HepG2 (cell line): Measurements from ENCODE around the gene YPEL3. TPM values are rescaled to one million over a fixed set of nuclear protein-coding genes. Genes with fewer than 3 reads are reported as not detected.

Experiments used
- EP300 ChIP-seq, 3 experiments: sonication (generic) in 1 of 3; formaldehyde crosslinking in 1 of 3; IDR thresholded peaks; 2 replicates each; pipeline versions ENCODE4 v1.5.1 to v1.6.1; 2011 to 2020; ENCODE audit warnings: low read depth in 2 of 3, low read length in 2 of 3, borderline replicate concordance in 1 of 3, improper control_type of control experiment in 1 of 3, mild to moderate bottlenecking in 1 of 3, missing genetic modification reagents in 1 of 3, moderate library complexity in 1 of 3
- GMEB1 ChIP-seq: sonication (generic); formaldehyde crosslinking; IDR thresholded peaks from 2 replicates; pipeline ENCODE4 v1.5.1; 2020; ENCODE audit warnings: missing genetic modification reagents, mild to moderate bottlenecking, borderline replicate concordance
- HIVEP1 ChIP-seq: sonication (generic); formaldehyde crosslinking; IDR thresholded peaks from 2 replicates; pipeline ENCODE4 v1.4.0; 2020; ENCODE audit warnings: mild to moderate bottlenecking, missing genetic modification reagents
- HOXA7 ChIP-seq: sonication (generic); formaldehyde crosslinking; IDR thresholded peaks from 2 replicates; pipeline ENCODE4 v1.8.1; 2022; ENCODE audit warnings: mild to moderate bottlenecking, missing genetic modification reagents, moderate library complexity
- IRF1 ChIP-seq: sonication (generic); formaldehyde crosslinking; IDR thresholded peaks from 2 replicates; pipeline ENCODE4 v1.4.0; 2020; ENCODE audit warnings: low read depth, mild to moderate bottlenecking, missing genetic modification reagents
- IRF2 ChIP-seq: IDR thresholded peaks from 2 replicates; pipeline ENCODE4 v1.6.1; 2018; ENCODE audit warnings: missing genetic modification reagents, missing compliant biosample characterization
- KLF12 ChIP-seq: sonication (generic); formaldehyde crosslinking; IDR thresholded peaks from 2 replicates; pipeline ENCODE4 v1.4.0; 2020; ENCODE audit warnings: missing genetic modification reagents, borderline replicate concordance
- MAZ ChIP-seq, 2 experiments: sonication (generic) in 1 of 2; formaldehyde crosslinking in 1 of 2; IDR thresholded peaks; 2 replicates each; pipeline versions ENCODE4 v1.5.0 to v1.6.1; 2012 to 2020; ENCODE audit warnings: low read depth in 2 of 2, mild to moderate bottlenecking in 2 of 2, borderline replicate concordance in 1 of 2, improper control_type of control experiment in 1 of 2, low read length in 1 of 2, missing genetic modification reagents in 1 of 2, moderate library complexity in 1 of 2
- MXD4 ChIP-seq: IDR thresholded peaks from 2 replicates; pipeline ENCODE4 v1.6.1; 2016; ENCODE audit warnings: mild to moderate bottlenecking, missing biosample characterization, missing genetic modification reagents
- TBL1XR1 ChIP-seq: fragments of 150-350 bp; IDR thresholded peaks from 2 replicates; pipeline ENCODE4 v1.6.1; 2014; ENCODE audit warnings: borderline replicate concordance, low read length; ENCODE audit not compliant: partially characterized antibody
- ZBTB42 ChIP-seq: sonication (generic); formaldehyde crosslinking; IDR thresholded peaks from 2 replicates; pipeline ENCODE4 v1.5.0; 2020; ENCODE audit warnings: mild to moderate bottlenecking, missing genetic modification reagents
- ZEB1 ChIP-seq: IDR thresholded peaks from 2 replicates; pipeline ENCODE4 v1.6.1; 2012; ENCODE audit warnings: mild to moderate bottlenecking, low read depth, inconsistent platforms; ENCODE audit not compliant: insufficient replicate concordance
- ZNF225 ChIP-seq: sonication (generic); formaldehyde crosslinking; IDR thresholded peaks from 2 replicates; pipeline ENCODE4 v1.4.0; 2020; ENCODE audit warnings: mild to moderate bottlenecking, missing genetic modification reagents
- ZNF329 ChIP-seq: sonication (generic); formaldehyde crosslinking; IDR thresholded peaks from 2 replicates; pipeline ENCODE4 v1.9.0; 2021; ENCODE audit warnings: low read depth, mild to moderate bottlenecking, missing genetic modification reagents
- ZNF335 ChIP-seq: sonication (generic); formaldehyde crosslinking; IDR thresholded peaks from 2 replicates; pipeline ENCODE4 v1.4.0; 2020; ENCODE audit warnings: missing genetic modification reagents
- ZNF501 ChIP-seq: sonication (generic); formaldehyde crosslinking; IDR thresholded peaks from 2 replicates; pipeline ENCODE4 v1.5.1; 2020; ENCODE audit warnings: mild to moderate bottlenecking, moderate library complexity, missing genetic modification reagents
- ZNF552 ChIP-seq: sonication (generic); formaldehyde crosslinking; IDR thresholded peaks from 2 replicates; pipeline ENCODE4 v1.9.0; 2022; ENCODE audit warnings: missing genetic modification reagents, mild to moderate bottlenecking, borderline replicate concordance
- ZNF788 ChIP-seq: sonication (generic); formaldehyde crosslinking; IDR thresholded peaks from 2 replicates; pipeline ENCODE4 v1.5.0; 2020; ENCODE audit warnings: mild to moderate bottlenecking, missing genetic modification reagents, borderline replicate concordance
- polyA plus RNA-seq, 8 experiments: library from polyadenylated mRNA; depleted of rRNA in 3 of 8; stranded (reverse) in 7 of 8; unstranded in 1 of 8; fragments of >200 nt; fragmentation: Illumina TruSeq in 4 of 8; extraction: Trizol in 4 of 8; gene quantifications; 2 replicates each; pipeline versions ENCODE4 v1.2.1 to v1.2.3, GENCODE V29; 2011 to 2016; ENCODE audit warnings: low read depth in 4 of 8, missing spikeins in 1 of 8, mixed read lengths in 1 of 8; ENCODE audit not compliant: insufficient read depth in 1 of 8
- total RNA-seq, 5 experiments: library from RNA; depleted of rRNA; stranded (reverse); fragments of >200 nt; fragmentation: Illumina TruSeq; extraction: Trizol; gene quantifications; 2 replicates each; pipeline ENCODE4 v1.2.3, GENCODE V29; 2016; ENCODE audit warnings: low read depth in 1 of 5
- TF ChIP-seq, protein P1 (sequence below): sonication (generic); formaldehyde crosslinking; IDR thresholded peaks from 2 replicates; pipeline ENCODE4 v1.4.0; 2020; ENCODE audit warnings: missing genetic modification reagents

The YPEL3 gene
- total and polyA plus RNA-seq, 2 of the 13 experiments (the other 11 are each of a cell fraction or from before 2014, with no cell fraction given): 5.4 to 47.0 TPM

- TF ChIP-seq IRF1 (CRISPR knock-in tag) (no peak), ZNF329 (peak; percentile 85; the same call in 1 of the 2 replicates), ZBTB42 (CRISPR knock-in tag) (peak; percentile 34; the same call in 1 of the 2 replicates), ZNF335 (CRISPR knock-in tag) (no peak), GMEB1 (CRISPR knock-in tag) (peak; percentile 86), HOXA7 (CRISPR knock-in tag) (no peak), HIVEP1 (CRISPR knock-in tag) (peak; percentile 50; the same call in 1 of the 2 replicates), IRF2 (CRISPR knock-in tag) (no peak; the same call in 1 of the 2 replicates), ZNF225 (CRISPR knock-in tag) (no peak), MAZ (IDR thresholded peaks at IDR 0.05; ENCODE audit: borderline replicate concordance, low read depth, low read length) (no peak; the same call in 1 of the 2 replicates), MAZ (CRISPR knock-in tag; IDR thresholded peaks at IDR 0.05; ENCODE audit: low read depth) (peak; percentile 85), KLF12 (CRISPR knock-in tag) (0 out of 2 replicates have a peak, but pooled peaks have one; percentile 27), ZNF788 (CRISPR knock-in tag) (peak; percentile 83; the same call in 1 of the 2 replicates), EP300 (IDR thresholded peaks at IDR 0.05; ENCODE audit: low read depth in 2 of 2, low read length in 2 of 2) (peak in 1 of 2 experiments; percentile 9; a peak in 1 of 4 replicates), EP300 (CRISPR knock-in tag; IDR thresholded peaks at IDR 0.05; ENCODE audit: borderline replicate concordance) (no peak), MXD4 (CRISPR knock-in tag) (no peak), ZNF552 (CRISPR knock-in tag) (peak; percentile 78; the same call in 1 of the 2 replicates), TBL1XR1 (no peak), ZEB1 (no peak), ZNF501 (CRISPR knock-in tag) (peak; percentile 58; the same call in 1 of the 2 replicates)
- TF ChIP-seq, protein P1, sequence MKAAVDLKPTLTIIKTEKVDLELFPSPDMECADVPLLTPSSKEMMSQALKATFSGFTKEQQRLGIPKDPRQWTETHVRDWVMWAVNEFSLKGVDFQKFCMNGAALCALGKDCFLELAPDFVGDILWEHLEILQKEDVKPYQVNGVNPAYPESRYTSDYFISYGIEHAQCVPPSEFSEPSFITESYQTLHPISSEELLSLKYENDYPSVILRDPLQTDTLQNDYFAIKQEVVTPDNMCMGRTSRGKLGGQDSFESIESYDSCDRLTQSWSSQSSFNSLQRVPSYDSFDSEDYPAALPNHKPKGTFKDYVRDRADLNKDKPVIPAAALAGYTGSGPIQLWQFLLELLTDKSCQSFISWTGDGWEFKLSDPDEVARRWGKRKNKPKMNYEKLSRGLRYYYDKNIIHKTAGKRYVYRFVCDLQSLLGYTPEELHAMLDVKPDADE (CRISPR knock-in tag): no peak
Measured at GRCh38 chr16:30075503-30076275, 20.3 kb downstream of the YPEL3 start, which contains the start of gene PPP4C (continued).
